Measurements from ENCODE around the gene LYPD3.

The LYPD3 gene

DNA sequence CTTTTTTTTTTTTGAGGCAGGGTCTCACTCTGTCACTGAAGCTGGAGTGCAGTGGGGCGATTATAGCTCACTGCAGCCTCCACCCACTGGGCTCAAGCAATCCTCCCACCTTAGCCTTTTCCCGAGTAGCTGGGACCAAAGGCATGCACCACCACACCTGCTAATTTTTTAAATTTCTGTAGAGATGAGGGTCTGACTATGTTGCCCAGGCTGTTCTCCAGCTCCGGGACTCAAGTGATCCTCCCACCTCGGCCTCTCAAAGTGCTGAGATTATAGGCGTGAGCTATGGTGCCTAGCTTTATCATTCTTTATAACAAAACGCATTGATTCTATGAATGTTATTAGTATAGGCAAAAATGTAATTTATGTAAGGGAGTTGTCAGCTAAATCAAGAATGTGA is 17.9 kb upstream of the LYPD3 start:
- no peak for DNase-seq

DNA sequence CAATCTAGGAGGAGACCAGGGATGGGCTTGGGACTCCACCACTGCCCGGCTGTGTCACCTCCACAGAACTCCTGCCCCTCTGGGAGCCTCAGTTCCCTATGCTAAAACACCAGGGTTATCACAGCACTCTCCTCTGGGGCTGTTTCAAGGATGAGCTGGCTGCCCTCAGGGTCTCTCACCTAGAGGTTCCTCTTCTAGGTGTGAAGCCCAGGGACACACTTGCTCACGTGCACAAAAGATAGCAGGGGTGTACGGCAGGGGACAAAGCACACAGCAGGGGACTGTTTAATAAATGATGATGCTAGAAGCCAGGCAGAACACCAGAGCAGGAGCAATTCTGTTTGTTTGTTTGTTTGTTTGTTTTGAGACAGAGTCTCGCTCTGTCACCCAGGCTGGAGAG is 16.8 kb upstream of the LYPD3 start:
- DNase-seq: no peak

DNA sequence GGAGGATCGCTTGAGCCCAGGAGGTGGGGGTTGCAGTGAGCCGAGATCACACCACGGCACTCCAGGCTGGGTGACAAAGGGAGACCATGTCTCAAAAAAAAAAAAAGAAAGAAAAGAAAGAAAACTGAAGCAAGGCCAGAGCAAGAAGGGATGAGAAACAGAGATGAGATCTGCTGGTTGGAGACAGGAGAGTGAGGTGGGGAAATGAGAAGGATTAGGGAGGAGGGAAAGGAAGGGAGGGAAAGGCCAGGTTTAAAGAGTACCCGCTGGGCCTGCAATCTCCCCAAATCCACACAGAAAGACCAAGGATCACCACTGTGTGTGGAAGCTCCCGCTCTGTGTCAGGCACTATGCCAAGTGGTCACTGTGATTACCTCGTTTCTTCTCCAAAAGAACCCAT is 16.3 kb upstream of the LYPD3 start:
- DNase-seq: no peak

- DNase-seq: no peak
Observed at GRCh38 chr19:43480574-43480973, 15.2 kb upstream of the LYPD3 start.

DNA sequence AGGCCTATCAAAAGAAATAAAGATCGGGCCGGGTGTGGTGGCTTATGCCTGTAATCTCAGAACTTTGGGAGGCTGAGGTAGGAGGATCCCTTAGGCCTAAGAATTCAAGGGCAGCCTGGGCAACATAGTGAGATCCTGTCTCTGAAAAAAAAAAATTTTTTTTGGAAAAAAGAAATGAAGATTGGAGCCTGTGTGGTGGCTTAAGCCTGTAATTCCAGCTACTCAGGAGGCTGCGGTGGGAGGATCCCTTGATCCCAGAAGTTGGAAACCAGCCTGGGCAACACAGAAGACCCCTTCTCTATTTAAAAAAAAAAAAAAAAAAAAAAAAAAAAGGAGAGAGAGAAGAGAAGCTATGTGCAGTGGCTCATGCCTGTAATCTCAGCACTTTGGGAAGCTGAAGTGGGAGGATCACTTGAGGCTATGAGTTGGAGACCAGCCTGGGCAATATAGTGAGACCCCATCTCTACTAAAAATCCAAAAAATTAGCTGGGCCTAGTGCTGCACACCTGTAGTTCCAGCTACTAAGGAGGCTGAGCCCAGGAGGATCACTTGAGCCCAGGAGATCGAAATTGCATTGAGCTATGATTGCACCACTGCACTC is 14.7 kb upstream of the LYPD3 start:
- DNase-seq: no peak

DNA sequence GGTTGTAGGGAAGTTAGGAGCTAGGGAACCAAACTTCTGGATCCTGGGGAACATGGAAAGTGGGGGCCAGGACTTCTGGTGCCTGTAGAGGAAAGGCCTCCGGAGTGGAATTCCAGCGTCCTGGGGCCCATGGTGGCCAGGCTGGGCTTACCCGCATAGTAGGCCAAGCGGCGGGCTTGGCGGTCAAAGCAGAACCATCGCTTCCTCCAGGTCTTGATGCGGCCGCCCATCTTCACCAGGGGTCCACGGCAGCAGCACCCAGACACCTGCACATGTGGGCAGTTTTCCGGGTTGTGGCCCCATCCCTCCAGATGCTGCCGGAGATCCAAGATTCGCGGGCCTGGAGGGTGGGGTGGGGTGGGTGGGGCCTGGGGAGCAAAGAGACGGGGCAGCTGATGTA is 13.8 kb upstream of the LYPD3 start:
- DNase-seq: no peak

DNA sequence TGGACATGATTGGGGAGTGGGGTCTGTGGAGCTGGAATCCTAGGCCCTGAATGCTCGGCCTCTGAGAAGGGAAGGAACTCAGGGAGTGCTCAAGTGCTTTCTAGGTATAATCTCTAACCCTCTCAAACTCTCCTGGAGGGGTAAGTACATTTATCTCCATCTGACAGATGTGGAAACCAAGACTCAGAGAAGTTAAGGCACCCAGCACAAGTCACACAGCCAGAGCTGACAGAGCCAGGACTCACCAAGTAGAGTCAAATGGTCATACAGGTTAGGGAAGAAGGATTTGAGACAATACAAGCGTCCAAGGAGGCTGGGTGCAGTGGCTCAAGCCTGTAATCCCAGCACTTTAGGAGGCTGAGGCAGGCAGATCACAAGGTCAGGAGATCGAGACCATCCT is 12.9 kb upstream of the LYPD3 start:
- no peak for DNase-seq

DNA sequence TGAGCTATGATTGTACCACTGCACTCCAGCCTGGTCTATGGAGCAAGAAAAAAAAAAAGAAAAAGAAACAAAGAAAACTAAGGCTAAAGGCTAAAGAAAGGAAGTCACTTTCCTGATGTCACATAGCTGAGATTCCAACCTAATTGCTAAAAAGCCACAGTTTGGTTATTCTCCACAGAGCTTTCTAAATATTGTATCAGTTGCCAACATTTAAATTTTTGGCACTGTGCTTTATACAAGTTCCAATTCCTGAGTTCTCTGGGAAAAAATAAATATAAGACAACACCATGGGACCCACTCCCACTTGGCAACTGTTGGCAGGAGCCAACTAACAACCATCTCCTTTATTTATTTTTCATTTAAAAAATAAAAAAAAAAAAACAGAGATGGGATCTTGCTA is 11.2 kb upstream of the LYPD3 start:
- no peak for DNase-seq

DNA sequence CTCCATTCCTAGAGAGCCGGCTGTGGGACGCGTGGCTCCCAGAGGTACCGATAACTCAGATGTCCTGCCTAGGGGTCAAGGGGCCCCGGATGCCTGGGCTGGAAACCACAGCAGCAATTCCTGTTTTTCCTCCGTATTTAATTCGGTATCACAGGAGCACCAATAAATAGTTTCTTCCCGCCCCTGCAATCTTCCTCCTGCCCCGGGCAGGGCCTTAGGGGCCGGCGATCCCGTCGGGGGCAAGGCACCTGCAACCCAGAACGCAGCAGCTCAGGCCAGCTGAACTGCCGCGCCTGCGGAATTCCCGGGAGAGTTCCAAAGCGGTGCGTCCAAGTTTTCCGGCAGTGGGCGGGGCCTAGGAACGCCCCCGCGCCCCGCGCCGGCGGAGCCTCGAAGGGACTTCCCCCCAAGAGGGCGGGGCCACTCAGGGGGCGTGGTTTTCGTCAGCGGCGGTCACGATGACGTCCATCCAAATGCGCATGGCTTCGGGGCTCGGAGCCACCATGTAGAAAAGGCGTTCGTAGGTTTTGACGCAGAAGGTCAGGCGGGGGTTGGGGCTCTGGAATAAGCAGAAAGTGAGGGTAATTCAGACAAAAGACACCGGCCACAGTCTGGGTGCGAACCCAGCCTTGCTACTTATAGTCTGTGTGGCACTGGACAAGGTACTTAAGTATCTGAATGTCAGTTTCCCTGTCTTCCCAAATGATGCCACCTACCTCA is 9.7 kb upstream of the LYPD3 start:
- DNase-seq: peak; percentile 94

DNA sequence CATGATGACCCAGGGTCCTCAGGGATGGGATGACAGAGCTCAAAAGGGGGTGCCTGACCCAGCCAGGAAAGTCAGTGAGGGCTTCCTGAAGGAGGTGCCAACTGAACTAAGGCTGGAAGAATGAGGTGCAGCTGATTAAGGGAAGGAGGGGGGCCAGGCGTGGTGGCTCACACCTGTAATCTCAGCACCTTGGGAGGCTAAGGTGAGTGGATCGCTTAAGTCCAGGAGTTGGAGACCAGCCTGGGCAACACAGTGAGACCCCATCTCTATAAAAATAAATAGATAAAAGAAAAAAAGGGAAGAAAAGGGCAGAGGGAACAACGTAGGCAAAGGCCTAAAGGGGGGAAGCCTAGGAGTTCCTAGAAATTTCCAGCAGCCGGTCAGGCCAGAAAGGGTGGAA is 9.1 kb upstream of the LYPD3 start:
- DNase-seq: no peak

- DNase-seq: no peak
Observed at GRCh38 chr19:43471091-43471490, 5.7 kb upstream of the LYPD3 start.

- peak; percentile 63 for DNase-seq
Observed at GRCh38 chr19:43470288-43470687, 4.9 kb upstream of the LYPD3 start.

DNA sequence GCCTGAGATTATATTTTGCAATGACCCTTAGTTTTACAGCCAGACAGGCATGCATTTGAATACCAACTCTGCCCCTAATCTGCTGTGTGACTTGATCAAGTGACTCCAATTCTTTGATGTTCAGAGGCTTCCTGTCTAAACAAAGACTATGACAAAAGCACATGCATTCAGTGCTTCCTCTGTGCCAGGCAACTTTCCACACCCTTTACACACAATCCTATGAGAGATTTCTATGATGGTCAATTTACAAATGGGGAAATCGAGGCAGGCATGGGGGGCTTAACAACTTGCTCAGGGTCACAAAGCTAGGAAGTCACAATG is 3.7 kb upstream of the LYPD3 start:
- no peak for DNase-seq

GRCh38 chr19:43468354-43469159 is 3.1 kb upstream of the LYPD3 start:
- no peak for DNase-seq

GRCh38 chr19:43467730-43468129 is 2.3 kb upstream of the LYPD3 start:
- no peak for DNase-seq

- no peak for DNase-seq
Observed at GRCh38 chr19:43467276-43467675, 1.9 kb upstream of the LYPD3 start.

- no peak for DNase-seq
Observed at GRCh38 chr19:43466793-43467192, 1.4 kb upstream of the LYPD3 start.

DNA sequence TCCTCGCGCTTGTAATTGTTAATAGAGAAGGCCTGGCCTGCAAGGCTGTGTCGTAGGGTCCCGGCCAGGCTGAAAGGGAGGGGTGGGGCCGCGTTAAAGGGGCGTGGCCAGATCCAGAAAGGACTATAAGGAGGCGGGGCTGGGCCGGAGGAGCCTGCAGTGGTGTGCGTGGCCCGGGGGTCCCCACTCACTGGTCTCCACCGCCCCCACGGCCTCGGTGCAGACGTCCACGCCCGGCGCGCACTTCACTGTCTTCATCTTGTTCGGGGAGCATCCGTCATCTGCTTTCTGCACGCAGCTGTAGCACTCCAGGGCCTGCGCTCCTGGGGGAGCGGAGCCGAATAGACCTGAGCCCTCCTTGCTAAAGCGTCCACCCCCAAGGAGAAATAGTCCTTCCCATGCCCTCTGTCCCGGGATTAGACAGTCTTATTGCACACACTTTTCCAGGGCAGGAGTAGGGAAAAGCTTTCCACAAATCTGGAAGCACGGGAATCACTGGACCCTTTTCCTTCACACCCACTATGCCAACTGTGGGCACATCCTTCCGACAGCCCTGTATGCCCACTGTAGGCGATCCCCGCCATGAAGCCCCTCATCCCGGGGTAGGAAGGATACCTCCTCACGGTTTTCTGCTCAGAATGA is 1.2 kb downstream of the LYPD3 start:
- DNase-seq: peak; percentile 72

GRCh38 chr19:43463381-43464133 is 1.9 kb downstream of the LYPD3 start:
- peak; percentile 98 for DNase-seq

- DNase-seq: no peak
Observed at GRCh38 chr19:43462785-43463380, 2.5 kb downstream of the LYPD3 start.

DNA sequence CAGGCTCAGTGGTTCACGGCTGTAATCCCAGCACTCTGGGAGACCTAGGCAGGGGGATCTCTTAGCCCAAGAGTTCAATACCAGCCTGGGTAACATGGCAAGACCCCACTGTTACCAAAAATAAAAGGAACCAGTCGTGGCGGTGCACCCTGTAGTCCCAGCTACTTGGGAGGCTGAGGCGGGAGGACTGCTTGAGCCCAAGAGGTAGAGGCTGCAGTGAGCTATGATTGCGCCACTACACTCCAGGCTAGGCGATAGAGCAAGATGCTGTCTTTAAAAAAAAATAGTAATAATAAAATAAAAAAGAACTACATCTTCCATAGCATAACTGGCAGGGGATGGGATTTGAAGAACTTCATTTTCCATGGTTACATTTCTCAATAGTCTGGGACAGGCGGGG is 3.0 kb downstream of the LYPD3 start:
- DNase-seq: no peak

DNA sequence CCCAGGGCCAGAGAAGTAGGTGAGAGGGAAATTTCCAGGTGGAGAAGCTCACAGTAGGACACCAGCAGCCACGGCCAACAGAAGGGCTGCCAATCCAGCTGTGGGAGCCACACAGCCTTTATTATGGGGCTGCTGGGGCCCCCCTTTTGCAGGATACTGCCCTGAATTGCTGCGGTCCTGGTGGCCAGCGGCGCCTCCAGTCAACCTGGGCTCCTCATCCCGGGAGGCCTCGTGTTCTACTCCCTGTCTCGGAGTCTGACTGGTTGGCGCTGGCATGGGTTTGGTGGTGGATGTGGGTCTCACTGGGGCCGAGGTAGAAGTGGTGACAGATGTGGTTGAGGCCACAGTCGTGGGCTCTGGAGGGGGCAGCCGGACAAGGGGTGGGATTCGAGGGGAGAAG is 4.1 kb downstream of the LYPD3 start:
- no peak for DNase-seq

Measured in stimulated activated CD4-positive, alpha-beta T cell treated with anti-CD3 and anti-CD28 coated beads, Interleukin-4, amount 100 ng/mL, for 24 hours (primary cell).